Right lobe of liver (tissue), 4 donors: ENCODE results near the gene LPCAT2.

ENCODE experiments used
- POLR2A ChIP-seq: fragments of 450-650 bp; IDR thresholded peaks from one replicate; pipeline ENCODE4 v1.6.1; 2017; ENCODE audit warnings: antibody characterized with exemption, mild to moderate bottlenecking
- TF ChIP-seq, protein P1 (sequence below), 4 donors: fragments of 200-600 bp in 3 of 4; fragments of 450-650 bp in 1 of 4; IDR thresholded peaks; one replicate each; pipeline versions ENCODE4 v1.5.1 to v1.8.0; 2016 to 2022; ENCODE audit warnings: antibody characterized with exemption in 4 of 4, mild to moderate bottlenecking in 2 of 4
- donor health status: DM: no; HTN: no; CAD: no.
- donor health status: DM: no; HTN: no; CAD: no.
- donor health status: DM: no; HTN: yes; CAD: no.

DNA sequence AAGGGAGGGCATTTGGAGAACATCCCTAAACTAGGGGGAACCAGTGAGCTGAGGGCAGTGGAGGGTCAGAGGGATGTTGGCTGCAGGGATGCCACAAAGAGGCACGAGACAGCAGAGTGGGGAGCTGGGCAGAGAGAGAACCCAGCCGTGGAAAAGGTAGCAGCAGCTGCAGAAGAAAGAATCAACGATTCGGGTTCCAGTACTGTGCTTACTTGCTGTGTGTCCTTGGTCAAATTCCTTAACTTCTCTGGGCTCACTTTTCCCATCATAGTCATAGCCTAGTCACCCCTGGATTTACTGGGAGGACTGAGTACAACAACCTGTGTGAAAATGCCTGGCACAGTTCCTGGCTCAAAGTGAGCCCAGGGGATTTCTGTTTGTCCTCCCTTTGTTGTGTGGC, 42.7 kb upstream of the LPCAT2 start:
- TF ChIP-seq, protein P1, sequence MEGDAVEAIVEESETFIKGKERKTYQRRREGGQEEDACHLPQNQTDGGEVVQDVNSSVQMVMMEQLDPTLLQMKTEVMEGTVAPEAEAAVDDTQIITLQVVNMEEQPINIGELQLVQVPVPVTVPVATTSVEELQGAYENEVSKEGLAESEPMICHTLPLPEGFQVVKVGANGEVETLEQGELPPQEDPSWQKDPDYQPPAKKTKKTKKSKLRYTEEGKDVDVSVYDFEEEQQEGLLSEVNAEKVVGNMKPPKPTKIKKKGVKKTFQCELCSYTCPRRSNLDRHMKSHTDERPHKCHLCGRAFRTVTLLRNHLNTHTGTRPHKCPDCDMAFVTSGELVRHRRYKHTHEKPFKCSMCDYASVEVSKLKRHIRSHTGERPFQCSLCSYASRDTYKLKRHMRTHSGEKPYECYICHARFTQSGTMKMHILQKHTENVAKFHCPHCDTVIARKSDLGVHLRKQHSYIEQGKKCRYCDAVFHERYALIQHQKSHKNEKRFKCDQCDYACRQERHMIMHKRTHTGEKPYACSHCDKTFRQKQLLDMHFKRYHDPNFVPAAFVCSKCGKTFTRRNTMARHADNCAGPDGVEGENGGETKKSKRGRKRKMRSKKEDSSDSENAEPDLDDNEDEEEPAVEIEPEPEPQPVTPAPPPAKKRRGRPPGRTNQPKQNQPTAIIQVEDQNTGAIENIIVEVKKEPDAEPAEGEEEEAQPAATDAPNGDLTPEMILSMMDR (IDR thresholded peaks at IDR 0.05), result no peak
- no peak for TF ChIP-seq POLR2A
